ENCODE results near the gene GBX1.

GRCh38 chr7:151179946-151180345, 12.5 kb upstream of the GBX1 start:
- TF ChIP-seq CTCF (IDR thresholded peaks at IDR 0.05) = no peak
- no peak for TF ChIP-seq POLR2A (IDR thresholded peaks at IDR 0.05)

Measured in adrenal gland (tissue), 5 donors.